HG03097 (cell line): ENCODE measurements around the gene DLG1.

Experiments used
- ATAC-seq: cut with Tn5 transposase; IDR thresholded peaks from one replicate; pipeline ENCODE4 v1.9.1; 2021; ENCODE audit not compliant: unreplicated experiment, low FRiP score

The DLG1 gene

DNA sequence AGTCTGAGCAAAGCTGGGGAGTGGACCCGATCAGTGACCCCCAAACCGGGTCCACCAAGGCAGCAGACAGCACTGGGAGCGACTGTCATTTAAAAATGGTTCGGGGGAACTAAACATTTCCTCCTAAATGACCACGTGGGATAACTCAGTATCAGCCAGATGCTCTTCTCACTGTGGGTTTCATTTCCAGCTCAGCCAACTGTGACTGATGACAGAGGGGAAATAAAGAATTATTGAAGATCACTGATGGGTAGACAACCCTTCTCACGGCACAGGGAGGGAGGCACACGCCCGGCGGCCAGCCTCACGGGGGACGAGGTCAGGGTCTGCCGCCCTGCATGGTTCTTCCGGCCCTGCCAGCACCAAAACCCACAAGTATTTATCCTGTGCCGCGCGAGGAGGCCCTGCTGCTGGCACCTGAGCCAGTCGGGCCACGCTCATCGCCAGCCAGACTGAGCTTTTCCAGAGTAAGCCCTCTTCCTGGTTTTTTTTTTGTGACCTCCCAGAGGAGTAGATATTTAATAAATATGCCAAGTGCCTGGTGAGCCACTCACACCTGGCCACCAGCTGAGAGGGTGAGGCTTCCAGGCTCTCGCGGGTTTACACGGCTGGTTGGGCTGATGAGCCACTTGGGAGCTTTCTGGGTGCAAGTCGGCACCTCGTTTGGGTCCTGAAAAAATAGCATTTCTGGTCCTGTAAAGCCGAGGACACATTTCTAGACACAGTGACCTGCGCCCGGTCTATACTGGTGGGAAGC lies 275.0 kb downstream of the DLG1 start:
- no peak for ATAC-seq

DNA sequence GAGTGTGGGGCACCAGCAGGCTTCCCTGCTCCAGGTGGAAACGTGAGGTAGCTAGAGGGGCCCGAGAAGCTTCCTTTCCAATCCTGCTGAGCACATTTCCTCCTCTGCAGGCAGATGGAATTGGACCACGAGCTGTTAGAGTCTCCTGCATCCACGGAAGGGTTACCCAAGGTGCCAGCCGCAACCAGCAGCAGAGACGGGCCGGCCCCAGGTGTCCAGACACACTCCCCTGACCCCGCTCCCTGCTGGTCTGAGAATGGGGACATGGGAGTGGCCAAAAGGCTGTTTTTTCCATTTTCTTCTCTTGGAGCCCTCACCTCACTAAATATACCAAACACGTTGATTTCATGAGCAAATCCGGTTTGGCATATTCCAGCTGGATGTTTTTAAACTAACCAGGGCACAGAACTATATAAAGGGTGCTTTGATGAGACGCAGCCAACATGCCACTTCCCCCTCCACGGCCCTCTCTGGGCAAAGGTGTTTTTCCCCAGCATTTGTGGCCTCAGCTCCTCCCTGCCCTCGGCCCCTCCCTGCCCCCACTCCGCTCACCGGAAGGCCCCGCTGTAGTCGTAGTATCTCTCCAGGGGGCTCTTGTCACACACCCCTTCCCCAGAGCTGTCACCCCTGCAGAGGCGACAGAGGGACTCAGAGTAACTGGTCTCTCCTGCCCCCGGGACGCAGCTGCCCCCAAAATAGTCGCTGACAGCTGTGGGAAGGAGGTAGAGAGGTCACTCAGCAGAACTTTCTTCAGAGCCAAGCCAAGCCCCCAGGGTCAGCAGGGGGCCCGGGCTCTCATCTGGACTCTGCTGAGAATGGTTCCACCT lies 275.8 kb downstream of the DLG1 start:
- ATAC-seq: no peak

DNA sequence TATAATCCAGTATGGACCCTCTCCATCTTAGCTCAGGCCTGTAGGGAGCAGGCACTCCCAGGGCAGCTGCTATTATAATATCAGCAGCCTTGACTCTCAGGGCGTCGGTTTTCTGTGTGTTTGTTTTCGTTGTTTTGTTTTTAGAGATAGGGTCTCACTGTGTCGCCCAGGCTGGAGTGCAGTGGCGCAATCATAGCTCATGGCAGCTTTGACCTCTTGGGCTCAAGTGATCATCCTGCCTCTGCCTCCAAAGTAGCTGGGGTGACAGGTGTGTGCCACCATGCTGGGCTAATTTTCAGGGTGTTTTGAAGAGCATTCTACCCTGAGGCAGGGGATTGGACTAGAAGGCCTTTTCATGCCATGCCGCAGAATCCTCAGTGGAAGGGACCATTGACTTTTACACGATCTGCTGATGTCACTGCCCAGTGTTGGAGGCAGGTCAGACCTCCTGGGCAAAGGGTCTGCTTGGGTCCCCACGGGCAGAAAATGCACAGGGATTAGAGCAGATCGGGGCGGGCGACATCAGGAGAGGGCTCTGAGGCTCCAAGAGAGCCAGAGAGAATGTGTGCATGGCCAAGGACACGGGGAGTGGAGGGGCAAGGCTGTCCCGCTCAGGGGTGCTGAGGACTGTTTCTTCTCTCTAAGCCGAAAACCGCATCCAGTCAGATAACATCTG lies 276.5 kb downstream of the DLG1 start:
- no peak for ATAC-seq

DNA sequence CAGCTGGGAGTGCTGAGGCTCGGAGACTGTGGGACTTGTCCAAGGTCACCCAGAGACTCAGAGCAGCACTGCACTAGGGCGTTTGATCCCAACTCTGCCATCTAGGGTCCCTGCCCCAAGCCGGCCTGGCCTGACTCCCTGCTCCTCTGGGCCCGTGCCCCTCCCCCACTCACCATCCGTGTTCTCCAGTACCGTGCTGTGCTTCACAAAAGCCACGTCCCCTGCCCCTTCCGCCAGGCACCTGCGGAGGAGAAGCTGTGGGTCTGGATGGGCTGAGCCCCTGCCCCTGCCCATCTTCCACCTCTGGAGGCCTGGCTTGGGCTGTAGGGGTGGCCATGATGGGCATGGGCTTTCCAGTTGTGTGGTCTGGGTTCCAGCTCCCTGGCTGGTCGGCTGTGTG lies 277.2 kb downstream of the DLG1 start:
- no peak for ATAC-seq

DNA sequence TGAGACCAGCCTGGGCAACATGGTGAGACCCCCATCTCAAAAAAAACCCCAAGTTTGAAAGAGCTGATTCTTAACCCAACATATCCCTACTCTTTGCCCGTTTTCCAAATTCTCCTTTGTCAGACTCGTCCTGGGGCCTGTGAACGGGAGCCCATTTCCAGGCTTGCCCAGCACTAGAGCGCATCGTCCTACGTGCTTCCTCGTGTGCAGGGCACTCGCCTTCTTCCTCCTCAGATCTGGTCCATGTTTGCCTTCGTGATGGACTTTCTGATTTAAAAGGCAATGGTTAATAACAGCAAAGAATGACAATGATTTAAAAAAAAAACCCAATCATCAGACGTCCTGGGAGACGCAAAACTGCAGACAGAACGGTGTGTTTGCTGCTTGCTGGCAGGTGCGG lies 278.9 kb downstream of the DLG1 start:
- no peak for ATAC-seq

DNA sequence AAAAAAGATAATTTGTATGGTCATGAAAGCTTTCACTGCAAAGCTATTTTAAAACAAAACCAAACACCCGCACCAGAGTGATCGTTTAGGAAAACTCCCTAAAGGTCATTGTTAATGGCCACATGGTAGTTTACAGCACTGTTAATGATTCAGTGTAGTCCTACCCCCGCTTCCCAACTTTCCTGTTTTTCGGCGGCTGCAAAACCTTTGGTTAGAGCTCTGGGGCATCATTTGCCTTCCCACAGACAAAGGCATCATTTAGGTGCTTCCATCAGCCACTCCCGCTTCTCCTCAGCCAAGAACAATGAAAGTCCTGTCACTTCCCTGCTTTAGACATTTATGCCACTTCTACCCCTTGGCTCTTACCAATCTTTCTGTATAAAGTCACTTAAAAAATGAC lies 279.4 kb downstream of the DLG1 start:
- ATAC-seq: no peak

DNA sequence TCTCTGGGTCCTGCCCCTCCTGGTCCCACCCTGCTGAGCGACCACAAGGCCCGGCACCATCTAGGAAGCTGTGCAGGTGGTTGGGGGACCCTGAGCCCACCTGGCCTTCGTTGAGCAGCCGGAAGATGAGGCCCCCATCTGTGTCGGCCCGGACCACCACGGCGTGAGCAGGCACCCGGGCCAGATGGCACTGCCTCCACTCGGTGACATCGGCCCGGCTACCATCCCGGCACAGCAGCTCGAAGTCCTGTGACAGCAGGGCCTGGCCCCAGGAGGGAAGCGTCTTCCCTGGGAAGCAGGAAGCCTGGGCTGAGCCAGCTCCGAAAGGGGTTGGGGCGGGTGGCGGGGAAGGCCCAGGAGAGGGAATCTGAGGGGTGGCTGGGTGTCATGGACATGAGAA lies 281.4 kb downstream of the DLG1 start:
- ATAC-seq: no peak

DNA sequence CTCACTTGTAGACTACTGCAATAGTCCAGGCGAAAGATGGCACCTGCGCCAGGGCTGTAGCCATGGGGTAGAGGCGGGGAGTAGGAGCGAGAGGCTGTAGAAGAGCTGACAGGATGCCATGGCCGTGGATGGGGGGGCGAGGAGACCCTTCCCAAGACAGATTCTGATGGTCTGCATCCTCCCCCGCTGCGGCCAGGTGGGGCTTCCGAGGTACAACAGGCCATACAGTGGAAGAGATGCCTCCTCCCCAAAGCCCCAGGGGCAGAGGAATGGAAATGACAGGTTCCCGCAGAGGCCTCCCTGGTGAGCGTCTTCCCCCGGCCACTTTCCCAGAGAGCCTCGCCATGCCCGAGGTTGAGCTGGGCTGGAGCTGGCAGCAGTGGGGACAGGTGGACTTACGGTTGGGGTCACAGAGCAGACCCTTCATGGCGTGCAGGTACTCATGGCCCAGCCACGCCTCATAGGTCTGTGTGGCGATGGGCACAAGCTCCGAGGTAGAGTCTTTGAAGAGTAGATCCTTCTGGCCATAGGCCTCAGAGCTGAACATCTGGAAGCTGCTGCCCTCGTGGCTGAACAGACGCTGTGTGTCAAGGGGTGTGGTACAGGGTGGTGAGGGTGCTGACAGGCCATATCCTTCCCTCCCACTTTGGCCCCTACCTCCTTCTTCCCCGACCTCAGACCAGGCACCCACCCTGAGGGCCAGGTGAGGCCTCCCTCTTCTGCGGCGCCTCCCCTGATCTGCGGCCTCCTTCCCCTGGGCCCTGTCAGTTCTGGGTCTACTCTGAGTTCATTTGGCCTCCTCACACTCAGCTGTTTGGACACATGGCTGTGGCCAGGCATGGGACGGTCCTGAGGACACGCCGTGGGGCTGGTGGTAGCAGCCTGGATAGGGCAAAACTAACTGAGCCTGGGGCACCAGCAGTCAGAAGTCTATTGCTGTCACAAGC lies 282.3 kb downstream of the DLG1 start:
- ATAC-seq: no peak

DNA sequence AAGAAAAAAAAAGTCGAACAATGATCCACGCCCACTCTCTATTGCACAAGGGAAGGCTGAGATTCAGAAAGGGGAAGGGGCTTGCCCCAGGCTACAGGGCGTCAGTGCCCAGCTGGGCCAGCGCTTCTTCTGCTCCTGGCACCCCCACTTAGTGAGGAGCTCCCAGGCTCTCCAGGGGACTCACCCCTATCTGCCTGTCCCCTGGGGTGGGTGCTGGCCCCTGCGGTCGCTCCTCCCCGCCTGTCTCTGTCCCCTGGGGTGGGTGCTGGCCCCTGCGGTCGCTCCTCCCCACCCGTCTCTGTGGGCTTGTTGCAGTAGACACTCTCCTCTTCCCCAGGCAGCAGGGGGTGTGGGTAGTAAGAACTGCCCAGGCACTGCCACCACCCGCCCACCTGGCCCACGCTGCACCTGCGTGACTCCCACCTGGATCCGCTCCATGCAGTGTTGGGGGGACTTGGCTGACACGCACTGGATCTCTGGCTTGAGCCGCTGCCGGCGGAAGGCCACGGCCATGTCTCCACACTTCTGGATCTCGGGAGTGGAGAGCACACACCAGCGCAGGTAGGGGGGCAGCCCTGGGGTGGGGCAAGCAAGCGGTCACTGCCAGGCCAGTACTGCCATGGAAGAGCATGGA lies 283.4 kb downstream of the DLG1 start:
- ATAC-seq: no peak

DNA sequence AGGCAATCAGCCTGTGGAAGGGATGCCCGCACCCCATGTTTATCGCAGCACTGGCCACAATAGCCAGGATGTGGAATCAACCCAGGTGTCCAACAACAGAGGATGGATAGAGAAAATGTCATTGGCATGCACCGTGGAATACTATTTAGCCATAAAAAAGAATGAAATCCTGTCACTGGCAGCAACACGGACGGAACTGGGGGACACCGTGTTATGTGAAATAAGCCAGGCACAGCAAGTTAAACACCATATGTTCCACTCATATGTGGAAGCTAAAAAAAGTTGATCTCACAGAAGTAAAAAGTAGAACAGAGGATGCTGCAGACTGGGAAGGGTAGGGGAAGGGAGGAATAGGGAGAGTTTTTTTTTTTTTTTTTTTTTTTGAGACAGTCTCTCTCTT lies 284.4 kb downstream of the DLG1 start:
- ATAC-seq: no peak

DNA sequence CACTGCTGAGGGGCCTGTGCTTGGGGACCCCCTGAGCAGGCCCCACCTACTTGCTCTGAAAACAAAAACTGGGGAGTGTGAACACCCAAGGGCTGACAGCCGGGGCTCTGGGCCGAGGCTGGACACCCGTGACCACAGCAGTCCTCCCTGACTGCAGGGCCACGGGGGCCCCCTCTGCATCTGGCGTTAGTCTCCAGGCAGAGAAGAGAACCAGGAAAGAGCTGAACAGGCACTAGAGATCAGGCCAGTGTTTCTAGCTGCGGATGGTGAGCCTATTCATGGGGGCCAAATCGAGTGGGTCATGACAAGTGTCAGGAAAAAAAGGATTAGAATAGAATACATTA lies 285.9 kb downstream of the DLG1 start:
- no peak for ATAC-seq

DNA sequence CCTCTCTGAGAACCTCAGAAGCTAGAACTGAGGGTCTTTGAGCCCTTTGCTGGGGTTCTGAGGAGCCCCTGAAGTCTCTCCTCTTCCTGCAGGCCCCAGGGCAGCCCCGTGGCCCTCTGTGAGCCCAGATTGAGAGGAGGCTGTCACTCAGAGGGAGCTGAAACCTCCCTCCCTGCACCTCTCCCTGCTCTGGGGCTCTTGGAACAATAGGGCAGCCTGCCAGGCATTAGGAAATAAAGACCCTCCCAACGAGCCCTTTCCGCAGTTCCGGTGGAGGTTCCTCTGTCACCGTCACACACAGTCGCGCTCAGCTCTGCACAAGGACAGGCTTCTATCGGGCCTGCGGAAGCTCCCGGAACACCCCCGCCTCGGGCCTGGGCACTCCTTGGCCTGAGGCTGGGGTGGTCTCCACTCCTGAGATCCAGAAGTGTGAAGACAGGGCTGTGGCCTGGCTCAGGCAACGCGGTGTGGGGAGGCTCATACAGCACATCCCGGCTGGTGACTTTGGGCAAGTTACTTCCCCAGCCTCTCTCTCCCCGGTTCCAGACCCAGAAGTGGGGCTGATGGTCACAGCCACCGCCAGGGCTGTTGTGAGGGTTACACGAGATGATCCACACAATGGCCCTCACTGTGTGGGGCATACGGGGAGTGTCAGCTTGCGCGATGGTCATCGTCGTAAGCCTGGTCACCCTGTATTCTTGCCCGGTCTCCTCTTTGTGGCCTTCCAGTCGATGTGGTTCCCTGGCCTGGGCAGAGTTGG lies 286.5 kb downstream of the DLG1 start:
- ATAC-seq: no peak

DNA sequence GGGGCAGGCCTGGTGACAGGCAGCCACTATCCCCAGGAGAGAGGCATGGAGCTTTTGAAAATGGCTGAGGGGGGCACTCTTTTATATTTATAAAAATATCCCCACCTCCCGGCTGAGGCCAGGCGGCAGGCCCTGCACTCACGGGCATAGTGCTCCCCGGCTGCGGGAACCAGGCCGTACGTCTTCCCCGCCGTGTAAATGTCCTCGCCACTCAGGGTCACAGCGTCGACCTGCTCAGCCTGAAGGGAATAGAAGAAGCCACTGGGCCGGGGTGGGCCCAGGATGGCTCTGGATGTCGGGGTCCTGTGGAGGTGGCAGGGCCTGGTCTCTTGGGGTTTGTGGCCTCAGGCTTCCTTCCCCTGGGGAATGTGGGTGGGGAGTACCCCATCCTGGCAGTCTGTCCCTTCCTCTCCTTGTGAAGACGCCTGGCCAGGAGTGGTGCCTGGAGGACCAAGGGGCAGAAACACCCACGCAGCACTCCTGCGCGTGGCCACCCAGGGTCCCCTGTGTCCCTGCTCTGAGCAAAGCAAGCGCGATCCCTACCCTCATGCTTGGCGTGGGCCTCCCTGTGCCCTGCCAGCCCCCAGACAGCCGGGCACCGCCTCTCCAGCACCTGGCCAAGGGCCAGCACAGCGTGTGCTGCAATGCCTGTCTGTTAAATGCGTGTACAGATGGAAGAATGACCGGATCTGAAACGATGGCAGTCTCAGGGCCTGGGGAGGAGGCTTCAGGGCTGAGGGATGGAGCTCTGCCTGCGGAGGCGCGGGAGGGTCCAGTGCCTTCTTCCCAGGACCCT lies 287.7 kb downstream of the DLG1 start:
- ATAC-seq: no peak

DNA sequence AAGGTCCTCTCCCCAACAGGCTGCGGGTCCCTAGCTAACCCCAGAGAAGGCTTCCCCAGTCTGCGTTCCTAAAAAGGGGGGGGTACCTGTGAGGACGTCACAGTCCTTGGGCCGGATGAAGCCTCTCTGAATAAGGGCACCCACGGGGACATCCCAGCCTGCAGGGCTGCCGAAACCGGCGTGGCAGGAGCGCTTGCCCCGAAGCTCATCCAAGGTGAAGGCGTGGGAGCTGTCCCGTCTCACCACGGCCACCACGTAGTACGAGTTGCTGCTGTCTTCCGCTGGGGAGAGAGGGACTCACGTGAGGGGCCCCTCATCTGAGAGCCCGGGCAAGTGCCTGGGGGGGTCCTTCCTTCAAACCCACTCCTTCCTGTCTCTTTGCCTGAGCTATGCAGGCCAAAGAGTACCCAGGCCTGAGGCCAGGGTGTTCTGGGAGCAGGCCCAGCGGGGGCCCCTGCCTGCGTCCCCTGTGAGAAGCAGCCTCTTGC lies 288.8 kb downstream of the DLG1 start:
- ATAC-seq: no peak

DNA sequence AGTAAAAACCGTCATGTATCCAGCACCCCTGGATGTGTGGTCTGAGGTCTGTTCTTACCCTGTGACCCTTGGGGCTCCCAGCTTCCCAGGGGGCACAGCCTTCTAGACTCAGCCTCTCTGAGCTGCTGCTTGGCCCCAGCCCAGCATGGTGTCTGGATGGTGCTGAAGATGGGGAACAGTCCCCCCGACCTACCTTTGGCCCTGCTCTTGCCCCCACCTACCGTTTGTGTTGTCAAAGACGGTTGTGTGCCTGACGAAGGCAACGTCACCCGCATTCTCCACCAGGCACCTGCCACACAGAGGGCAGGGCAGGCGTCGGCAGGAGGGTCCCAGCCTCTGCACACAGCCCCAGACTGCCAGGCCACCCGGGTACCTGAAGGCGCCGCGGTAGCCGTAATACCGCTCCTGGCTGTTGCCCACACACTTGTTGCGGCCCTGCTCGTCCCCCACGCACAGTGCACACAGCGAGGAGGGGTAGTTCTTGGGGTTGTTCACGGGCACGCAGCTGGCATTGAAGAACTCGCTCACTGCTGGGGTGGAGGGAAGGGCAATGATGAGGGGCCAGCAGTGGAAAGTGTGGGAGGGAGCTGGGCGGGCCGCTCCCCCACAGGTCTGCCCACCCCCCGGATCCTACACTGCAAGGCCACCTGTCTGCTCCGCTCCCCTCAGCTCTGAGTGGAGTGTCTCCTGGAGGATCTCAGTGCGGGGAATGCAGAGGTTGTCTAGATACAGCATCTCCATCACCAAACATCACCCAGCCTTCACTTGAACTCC lies 289.8 kb downstream of the DLG1 start:
- no peak for ATAC-seq

DNA sequence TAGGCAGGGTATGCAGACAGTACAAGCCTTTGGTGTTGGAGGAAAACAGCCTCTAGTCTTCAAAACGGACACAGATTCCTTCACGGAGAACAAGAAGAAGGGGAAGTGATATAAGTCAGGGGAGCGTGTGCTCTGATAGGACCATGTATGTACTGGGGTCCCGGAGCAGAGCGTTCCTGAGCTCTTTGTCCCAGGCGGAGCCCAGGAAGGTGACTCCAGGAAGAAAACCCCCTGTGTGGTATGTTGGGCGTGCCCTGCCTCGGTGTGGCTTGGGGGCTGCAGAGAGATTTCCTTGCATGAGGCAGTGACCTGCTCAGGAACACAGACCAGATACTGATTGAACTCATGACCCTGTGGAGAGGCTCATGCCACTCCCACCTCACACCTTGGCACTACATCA lies 290.5 kb downstream of the DLG1 start:
- ATAC-seq: no peak

DNA sequence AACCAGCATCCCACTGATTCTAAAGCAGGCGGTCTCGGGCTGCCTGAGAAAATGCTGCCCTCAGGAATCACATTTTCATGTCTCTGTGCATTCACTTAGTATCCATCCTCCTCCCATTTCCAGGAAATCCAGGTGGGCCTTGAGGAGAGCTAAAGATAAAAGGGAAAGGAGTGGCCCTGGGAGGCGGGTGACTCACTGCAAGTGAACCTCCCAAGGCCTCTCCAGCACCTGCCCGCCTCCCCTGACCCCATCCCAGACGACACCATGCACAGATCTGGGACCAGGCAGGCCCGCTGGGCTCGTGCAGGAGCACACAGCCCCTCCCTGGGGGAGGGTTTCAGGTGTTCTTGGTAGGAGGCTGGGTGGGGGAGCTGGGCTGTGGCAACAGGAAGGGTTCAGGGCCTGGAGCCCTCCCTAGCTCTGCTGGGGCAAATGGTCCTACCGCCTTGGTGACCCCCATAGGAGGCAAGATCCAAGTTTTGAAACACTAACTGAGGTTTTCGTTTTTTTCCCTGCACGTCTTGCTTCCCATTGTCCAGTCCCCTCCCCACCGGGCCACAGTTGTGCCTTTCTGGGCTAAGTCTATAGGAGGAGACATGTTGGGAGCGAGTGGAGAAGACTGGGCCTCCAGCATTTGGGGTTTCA lies 291.0 kb downstream of the DLG1 start:
- no peak for ATAC-seq
